HG03521 (cell line): ENCODE results near the gene SAMD4A.

Experiments
- ATAC-seq: cut with Tn5 transposase; IDR thresholded peaks from one replicate; pipeline ENCODE4 v1.9.1; 2021; ENCODE audit warnings: mild to moderate bottlenecking, moderate library complexity; ENCODE audit not compliant: unreplicated experiment

The SAMD4A gene

GRCh38 chr14:54697803-54698202 is 130.9 kb downstream of the SAMD4A start:
- no peak for ATAC-seq

GRCh38 chr14:54698501-54698900 is 131.6 kb downstream of the SAMD4A start:
- no peak for ATAC-seq

- ATAC-seq, result no peak
These were observed 132.1 kb downstream of the SAMD4A start for GRCh38 chr14:54698966-54699530.

- no peak for ATAC-seq
These were observed 132.8 kb downstream of the SAMD4A start for GRCh38 chr14:54699735-54700134.

GRCh38 chr14:54700717-54701116 is 133.8 kb downstream of the SAMD4A start:
- no peak for ATAC-seq

GRCh38 chr14:54702014-54702491 is 135.1 kb downstream of the SAMD4A start:
- no peak for ATAC-seq

GRCh38 chr14:54702492-54702891 is 135.6 kb downstream of the SAMD4A start:
- ATAC-seq, result no peak

- no peak for ATAC-seq
These were observed 136.2 kb downstream of the SAMD4A start for GRCh38 chr14:54703082-54703481.

- ATAC-seq, result no peak
These were observed 136.8 kb downstream of the SAMD4A start for GRCh38 chr14:54703724-54704123.

- ATAC-seq, result no peak
These were observed 137.8 kb downstream of the SAMD4A start for GRCh38 chr14:54704768-54705167.

- ATAC-seq, result no peak
These were observed 139.8 kb downstream of the SAMD4A start for GRCh38 chr14:54706769-54707168.

GRCh38 chr14:54708161-54708560 is 141.2 kb downstream of the SAMD4A start:
- no peak for ATAC-seq

- no peak for ATAC-seq
These were observed 142.1 kb downstream of the SAMD4A start for GRCh38 chr14:54708982-54709381.

GRCh38 chr14:54709444-54709843 is 142.5 kb downstream of the SAMD4A start:
- peak; percentile 60 for ATAC-seq

- no peak for ATAC-seq
These were observed 142.9 kb downstream of the SAMD4A start for GRCh38 chr14:54709867-54710266.

- ATAC-seq, result no peak
These were observed 144.4 kb downstream of the SAMD4A start for GRCh38 chr14:54711312-54711711.

- no peak for ATAC-seq
These were observed 145.0 kb downstream of the SAMD4A start for GRCh38 chr14:54711812-54712464.

GRCh38 chr14:54712465-54713200 is 145.7 kb downstream of the SAMD4A start:
- no peak for ATAC-seq

- no peak for ATAC-seq
These were observed 146.5 kb downstream of the SAMD4A start for GRCh38 chr14:54713379-54713778.

GRCh38 chr14:54715239-54715638 is 148.3 kb downstream of the SAMD4A start:
- ATAC-seq, result no peak

GRCh38 chr14:54715811-54716210 is 148.9 kb downstream of the SAMD4A start:
- no peak for ATAC-seq

- no peak for ATAC-seq
These were observed 149.9 kb downstream of the SAMD4A start for GRCh38 chr14:54716862-54717261.
